ENCODE data around the gene EMB.
"Not testable (repeated sequence)": the region's sequence is repeated elsewhere in the genome, so short reads cannot be mapped to it uniquely, and the experiment has no call there.

EMB gene, protein sequence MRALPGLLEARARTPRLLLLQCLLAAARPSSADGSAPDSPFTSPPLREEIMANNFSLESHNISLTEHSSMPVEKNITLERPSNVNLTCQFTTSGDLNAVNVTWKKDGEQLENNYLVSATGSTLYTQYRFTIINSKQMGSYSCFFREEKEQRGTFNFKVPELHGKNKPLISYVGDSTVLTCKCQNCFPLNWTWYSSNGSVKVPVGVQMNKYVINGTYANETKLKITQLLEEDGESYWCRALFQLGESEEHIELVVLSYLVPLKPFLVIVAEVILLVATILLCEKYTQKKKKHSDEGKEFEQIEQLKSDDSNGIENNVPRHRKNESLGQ

DNA sequence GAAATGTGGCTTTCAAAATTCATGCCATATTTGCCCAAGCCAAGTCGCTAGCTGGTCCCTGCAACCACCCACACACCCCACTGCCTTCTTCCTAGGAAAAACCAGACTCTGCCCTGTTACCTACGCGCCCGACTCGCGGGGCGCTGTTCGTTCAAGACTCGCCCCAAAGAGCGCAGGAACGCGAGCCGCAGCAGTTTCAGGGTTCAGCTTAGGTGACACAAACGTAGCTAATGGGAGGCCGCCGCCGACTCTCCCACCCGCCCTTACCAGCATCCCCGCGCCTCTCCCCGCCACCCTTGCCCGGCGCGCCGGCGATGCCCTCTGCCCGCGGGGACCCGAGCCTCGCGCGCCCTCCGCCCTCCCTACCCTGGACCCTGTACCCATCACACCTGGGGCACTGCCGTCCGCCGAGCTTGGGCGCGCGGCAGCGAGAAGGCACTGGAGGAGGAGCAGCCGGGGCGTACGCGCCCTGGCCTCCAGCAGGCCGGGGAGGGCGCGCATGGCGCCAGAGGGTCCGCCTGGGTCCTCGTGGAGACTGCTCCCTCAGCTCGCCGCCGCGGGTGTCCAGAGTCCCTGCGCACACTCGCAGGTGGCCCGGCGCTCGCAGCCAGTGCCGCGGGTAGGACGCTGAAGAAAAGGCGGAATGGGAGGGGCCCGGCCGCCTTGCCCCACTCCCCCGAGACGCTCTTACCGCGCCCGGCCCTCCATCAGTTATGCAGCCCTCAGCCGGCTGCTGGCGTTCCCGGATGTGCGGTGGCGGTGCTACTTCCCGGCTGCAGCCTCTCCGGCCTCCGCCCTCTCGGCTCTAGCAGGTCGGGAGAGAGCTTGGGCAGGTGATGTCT, at the start of gene EMB:
TSS of gene EMB (minus strand) at position 638 of the 842 bp plus-strand sequence. CDS start at position 501, 137 bp downstream.
- peak within 1 kb of the TSS; percentile 37 to 44 for H3K27ac ChIP-seq
- TF ChIP-seq, protein P1, sequence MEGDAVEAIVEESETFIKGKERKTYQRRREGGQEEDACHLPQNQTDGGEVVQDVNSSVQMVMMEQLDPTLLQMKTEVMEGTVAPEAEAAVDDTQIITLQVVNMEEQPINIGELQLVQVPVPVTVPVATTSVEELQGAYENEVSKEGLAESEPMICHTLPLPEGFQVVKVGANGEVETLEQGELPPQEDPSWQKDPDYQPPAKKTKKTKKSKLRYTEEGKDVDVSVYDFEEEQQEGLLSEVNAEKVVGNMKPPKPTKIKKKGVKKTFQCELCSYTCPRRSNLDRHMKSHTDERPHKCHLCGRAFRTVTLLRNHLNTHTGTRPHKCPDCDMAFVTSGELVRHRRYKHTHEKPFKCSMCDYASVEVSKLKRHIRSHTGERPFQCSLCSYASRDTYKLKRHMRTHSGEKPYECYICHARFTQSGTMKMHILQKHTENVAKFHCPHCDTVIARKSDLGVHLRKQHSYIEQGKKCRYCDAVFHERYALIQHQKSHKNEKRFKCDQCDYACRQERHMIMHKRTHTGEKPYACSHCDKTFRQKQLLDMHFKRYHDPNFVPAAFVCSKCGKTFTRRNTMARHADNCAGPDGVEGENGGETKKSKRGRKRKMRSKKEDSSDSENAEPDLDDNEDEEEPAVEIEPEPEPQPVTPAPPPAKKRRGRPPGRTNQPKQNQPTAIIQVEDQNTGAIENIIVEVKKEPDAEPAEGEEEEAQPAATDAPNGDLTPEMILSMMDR (IDR thresholded peaks at IDR 0.05) = no peak
- peaks cover 0 to 12% (median 6%) of the 10 kb centered on the region in 4 donors for H3K4me1 ChIP-seq
- DNase-seq = peak in 1 of 2 donors; percentile 34
- no peaks in the 10 kb centered on the region for H3K9me3 ChIP-seq
- peaks cover 0 to 8% of the 10 kb centered on the region in 2 donors for H3K27me3 ChIP-seq
- intact Hi-C loops (cut with DNase I; ENCODE audit: low total_unique reads) = no loop called here
- peak within 1 kb of the TSS; percentile 50 to 59 for H3K4me3 ChIP-seq
- no peaks in the 10 kb centered on the region for H3K36me3 ChIP-seq

DNA sequence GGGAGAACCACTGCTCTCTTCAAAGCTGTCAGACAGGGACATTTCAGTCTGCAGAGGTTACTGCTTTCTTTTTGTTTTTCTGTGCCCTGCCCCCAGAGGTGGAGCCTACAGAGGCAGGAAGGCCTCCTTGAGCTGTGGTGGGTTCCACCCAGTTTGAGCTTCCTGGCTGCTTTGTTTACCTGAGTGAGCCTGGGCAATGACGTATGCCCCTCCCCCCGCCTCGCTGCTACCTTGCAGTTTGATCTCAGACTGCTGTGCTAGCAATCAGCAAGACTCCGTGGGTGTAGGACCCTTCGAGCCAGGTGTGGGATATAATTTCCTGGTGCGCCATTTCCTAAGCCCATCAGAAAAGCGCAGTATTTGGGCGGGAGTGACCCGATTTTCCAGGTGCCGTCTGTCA, 48.4 kb upstream of the EMB start:
- H3K27ac ChIP-seq; DNase-seq; H3K27me3 ChIP-seq; H3K36me3 ChIP-seq; H3K9me3 ChIP-seq; H3K4me3 ChIP-seq; intact Hi-C loops (cut with DNase I; ENCODE audit: low total_unique reads); H3K4me1 ChIP-seq: not testable (repeated sequence)

DNA sequence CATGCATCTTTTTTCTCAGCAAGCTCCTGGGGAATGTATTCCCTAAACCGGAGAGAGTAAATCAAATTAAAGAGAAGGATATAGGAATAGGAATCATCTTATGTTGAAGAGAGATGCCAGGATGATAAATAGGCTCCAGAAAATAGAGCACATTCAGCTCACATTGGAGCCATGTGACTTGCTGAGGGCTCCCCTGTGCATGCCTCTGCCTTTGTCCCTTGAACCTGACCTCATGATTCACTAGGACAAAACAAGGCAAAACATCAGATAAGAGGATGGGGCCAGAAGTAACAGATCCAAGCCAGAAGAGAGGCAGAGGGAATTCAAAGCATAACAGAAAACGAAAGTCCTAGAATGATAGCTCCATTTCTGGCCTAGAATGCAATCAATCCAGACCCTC, 37.7 kb upstream of the EMB start:
- intact Hi-C loops (cut with DNase I; ENCODE audit: low total_unique reads); H3K27me3 ChIP-seq; H3K4me3 ChIP-seq; H3K9me3 ChIP-seq; H3K36me3 ChIP-seq; DNase-seq; H3K4me1 ChIP-seq; H3K27ac ChIP-seq: not testable (repeated sequence)

DNA sequence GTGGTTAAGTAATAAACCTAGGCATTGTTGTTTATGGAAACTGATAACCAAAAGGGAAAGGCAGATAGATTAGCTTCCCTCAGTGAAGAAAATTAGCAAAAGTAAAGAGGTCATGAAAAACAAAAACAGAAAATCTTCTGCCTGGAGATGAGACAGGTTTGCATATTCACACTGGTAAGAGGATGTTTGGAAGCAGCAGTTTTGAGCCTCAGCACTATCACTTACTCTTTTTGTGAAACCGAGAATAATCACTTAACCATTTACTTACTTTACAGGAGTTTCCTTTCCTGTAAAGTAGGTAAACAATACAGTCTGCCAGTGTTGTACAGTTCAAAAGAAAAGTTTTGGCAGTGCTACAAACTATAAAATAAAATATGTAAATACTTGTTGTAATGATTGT, 35.5 kb upstream of the EMB start:
- H3K27ac ChIP-seq = no peak overlapping the region
- DNase-seq = no peak
- peaks cover 0 to under 1% (median 0%) of the 10 kb centered on the region in 3 donors for H3K9me3 ChIP-seq
- no peaks in the 10 kb centered on the region for H3K36me3 ChIP-seq
- TF ChIP-seq, protein P1 (IDR thresholded peaks at IDR 0.05) = no peak
- no peaks in the 10 kb centered on the region for H3K27me3 ChIP-seq
- H3K4me1 ChIP-seq = no peaks in the 10 kb centered on the region
- intact Hi-C loops (cut with DNase I; ENCODE audit: low total_unique reads) = no loop called here
- H3K4me3 ChIP-seq = no peak overlapping the region

DNA sequence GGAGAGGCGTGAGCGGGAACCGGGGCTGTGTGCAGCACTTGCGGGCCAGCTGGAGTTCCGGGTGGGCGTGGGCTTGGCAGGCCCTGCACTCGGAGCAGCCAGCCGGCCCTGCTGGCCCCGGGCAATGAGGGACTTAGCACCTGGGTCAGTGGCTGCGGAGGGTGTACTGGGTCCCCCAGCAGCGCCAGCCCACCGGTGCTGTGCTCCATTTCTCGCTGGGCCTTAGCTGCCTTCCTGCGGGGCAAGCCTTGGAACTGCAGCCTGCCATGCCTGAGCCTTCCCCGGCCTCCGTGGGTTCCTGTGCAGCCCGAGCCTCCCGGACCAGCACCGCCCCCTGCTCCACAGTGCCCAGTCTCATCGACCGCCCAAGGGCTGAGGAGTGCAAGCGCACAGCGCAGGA, 23.9 kb upstream of the EMB start:
- intact Hi-C loops (cut with DNase I; ENCODE audit: low total_unique reads); H3K4me1 ChIP-seq; H3K4me3 ChIP-seq; DNase-seq; H3K9me3 ChIP-seq; H3K36me3 ChIP-seq; H3K27ac ChIP-seq; H3K27me3 ChIP-seq: not testable (repeated sequence)

DNA sequence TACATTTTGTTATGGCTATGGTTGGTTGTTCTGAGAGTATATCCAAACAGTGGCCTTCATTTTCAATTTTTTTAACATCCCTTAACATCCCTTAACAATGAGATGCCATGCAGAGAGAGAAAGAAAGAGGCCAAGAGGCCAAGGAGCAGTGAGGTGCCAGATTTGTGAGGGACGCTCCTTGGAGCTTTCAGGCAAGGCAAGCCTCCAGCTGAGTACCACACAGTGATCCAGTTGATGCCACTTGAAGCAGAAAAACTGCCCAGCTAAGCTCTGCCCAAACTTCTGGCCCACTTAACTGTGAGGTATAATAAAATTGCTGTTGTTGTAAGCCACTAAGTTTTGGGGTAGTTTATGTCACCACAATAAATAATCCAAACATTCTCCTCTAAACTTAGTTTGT, 22.6 kb upstream of the EMB start:
- no peaks in the 10 kb centered on the region for H3K27me3 ChIP-seq
- no peak overlapping the region for H3K27ac ChIP-seq
- H3K9me3 ChIP-seq = no peaks in the 10 kb centered on the region
- TF ChIP-seq, protein P1 (IDR thresholded peaks at IDR 0.05) = no peak
- no peak for DNase-seq
- intact Hi-C loops (cut with DNase I; ENCODE audit: low total_unique reads) = no loop called here
- H3K4me3 ChIP-seq = no peak overlapping the region
- no peaks in the 10 kb centered on the region for H3K4me1 ChIP-seq
- no peaks in the 10 kb centered on the region for H3K36me3 ChIP-seq

DNA sequence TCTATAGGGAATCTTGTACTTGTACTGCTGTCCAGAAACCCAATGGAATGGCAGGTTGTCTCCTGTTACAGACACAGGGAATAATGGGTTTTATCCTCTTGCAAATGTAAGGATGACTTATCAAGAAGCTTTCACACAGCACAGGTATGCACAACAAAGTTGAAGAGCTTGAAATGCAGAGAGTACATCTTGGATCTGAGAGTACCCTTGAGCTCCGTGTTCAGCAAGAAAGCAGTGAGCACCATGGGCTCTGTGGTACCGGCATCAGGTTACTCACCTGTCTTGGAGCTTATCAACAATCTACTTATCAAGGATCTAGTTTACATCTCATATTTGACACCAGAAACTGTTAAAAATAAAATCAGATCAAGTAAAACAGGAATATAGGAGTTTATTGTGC, 22.0 kb upstream of the EMB start:
- intact Hi-C loops (cut with DNase I; ENCODE audit: low total_unique reads) = no loop called here
- Histone ChIP-seq H3K4me3 (no peak overlapping the region), H3K27ac (no peak overlapping the region), H3K27me3 (no peaks in the 10 kb centered on the region), H3K4me1 (no peaks in the 10 kb centered on the region), H3K9me3 (no peaks in the 10 kb centered on the region), H3K36me3 (no peaks in the 10 kb centered on the region)
- TF ChIP-seq, protein P1 (IDR thresholded peaks at IDR 0.05) = no peak
- DNase-seq = no peak

DNA sequence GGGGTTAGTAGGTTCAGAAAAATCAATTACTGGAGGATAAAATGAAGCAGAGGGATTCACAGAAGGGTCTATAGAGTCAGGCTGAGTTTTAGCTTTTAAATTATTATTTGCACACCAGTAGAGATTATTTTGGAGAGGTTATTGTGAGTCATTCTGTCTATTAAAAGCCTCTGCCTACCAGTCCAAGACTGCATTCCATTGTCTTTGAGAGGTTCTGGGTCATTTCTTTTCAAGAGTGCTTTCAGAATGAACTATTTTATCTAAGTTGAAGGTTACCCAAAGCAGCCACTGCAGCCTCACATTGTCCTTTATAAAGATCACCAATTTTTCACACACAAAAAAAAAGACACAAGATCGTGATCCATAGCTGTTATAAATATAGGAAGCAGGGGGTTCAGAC, 21.5 kb upstream of the EMB start:
- H3K27ac ChIP-seq; H3K36me3 ChIP-seq; intact Hi-C loops (cut with DNase I; ENCODE audit: low total_unique reads); H3K4me1 ChIP-seq; H3K9me3 ChIP-seq; DNase-seq; H3K4me3 ChIP-seq; H3K27me3 ChIP-seq: not testable (repeated sequence)

DNA sequence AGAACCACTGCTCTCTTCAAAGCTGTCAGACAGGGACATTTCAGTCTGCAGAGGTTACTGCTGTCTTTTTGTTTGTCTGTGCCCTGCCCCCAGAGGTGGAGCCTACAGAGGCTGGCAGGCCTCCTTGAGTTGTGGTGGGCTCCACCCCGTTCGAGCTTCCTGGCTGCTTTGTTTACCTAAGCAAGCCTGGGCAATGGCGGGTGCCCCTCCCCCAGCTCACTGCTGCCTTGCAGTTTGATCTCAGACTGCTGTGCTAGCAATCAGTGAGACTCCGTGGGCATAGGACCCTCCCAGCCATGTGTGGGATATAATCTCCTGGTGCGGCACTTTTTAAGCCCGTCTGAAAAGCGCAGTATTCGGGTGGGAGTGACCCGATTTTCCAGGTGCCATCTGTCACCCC, 17.3 kb upstream of the EMB start:
- H3K9me3 ChIP-seq; H3K27me3 ChIP-seq; H3K4me1 ChIP-seq; DNase-seq; H3K4me3 ChIP-seq; H3K36me3 ChIP-seq; intact Hi-C loops (cut with DNase I; ENCODE audit: low total_unique reads); H3K27ac ChIP-seq: not testable (repeated sequence)

DNA sequence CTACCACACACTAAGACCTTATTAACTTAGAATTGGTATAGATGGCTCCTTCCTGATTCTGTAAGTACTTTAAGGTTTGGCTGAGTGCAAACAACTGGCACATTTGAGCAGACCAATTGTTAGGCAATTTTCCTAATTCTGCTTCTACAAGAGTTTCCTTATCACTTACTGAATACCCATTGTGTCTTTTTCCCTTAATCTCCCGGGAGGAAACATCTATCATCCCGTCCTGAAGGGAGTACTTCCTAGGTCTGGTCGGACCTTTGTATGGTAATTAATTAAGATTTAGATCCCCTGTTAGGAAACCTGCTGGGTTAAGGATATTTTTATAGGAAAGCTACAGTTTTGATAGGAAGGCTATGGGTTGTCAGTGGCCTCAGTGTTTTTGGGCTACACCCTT, 8.2 kb upstream of the EMB start:
- H3K27me3 ChIP-seq; DNase-seq; intact Hi-C loops (cut with DNase I; ENCODE audit: low total_unique reads); H3K4me3 ChIP-seq; H3K4me1 ChIP-seq; H3K36me3 ChIP-seq; H3K9me3 ChIP-seq; H3K27ac ChIP-seq: not testable (repeated sequence)
